H1 (cell line): ENCODE data around the gene ENOX2. TPM values are rescaled to one million over a fixed set of nuclear protein-coding genes. Genes with fewer than 3 reads are reported as not detected.
"Not testable (repeated sequence)": the region's sequence is repeated elsewhere in the genome, so short reads cannot be mapped to it uniquely, and the experiment has no call there.

Experiments
- CTCF ChIA-PET: fragments of 300-600 bp; sonication (Branson Sonifier 250); formaldehyde crosslinking; loops from one replicate; lab custom pipeline; 2021; ENCODE audit not compliant: partially characterized antibody; lab: Charles Lee
- POLR2A ChIA-PET: fragments of 300-600 bp; sonication (Branson Sonifier 250); formaldehyde crosslinking; loops from one replicate; lab custom pipeline; 2021; ENCODE audit warnings: inconsistent platforms; ENCODE audit not compliant: partially characterized antibody; lab: Charles Lee
- DNase-seq, 2 experiments: peaks; one replicate each; pipeline versions ENCODE4 v3.0.0 to v3.0.0-alpha.2; 2010 to 2022; ENCODE audit warnings: low spot score in 2 of 2, low read depth in 1 of 2, mixed read lengths in 1 of 2
- FAIRE-seq: peaks from 2 replicates; lab custom pipeline; 2011; peaks lifted over from hg19 to GRCh38; lab: Jason Lieb, UNC
- H2AFZ ChIP-seq: 2 replicates; pipeline ENCODE4 v1.8.1; 2012; ENCODE audit warnings: low read length, inconsistent platforms
- H2AK5ac ChIP-seq: 2 replicates; pipeline ENCODE4 v1.6.1; 2013; ENCODE audit warnings: low read depth, low read length
- H2BK120ac ChIP-seq: replicated peaks from 2 replicates; pipeline ENCODE3; 2013; ENCODE audit warnings: low read depth, low read length, inconsistent platforms
- H2BK12ac ChIP-seq: 2 replicates; pipeline ENCODE4 v1.6.1; 2013; ENCODE audit warnings: low read depth, low read length
- H2BK15ac ChIP-seq: 2 replicates; pipeline ENCODE4 v1.6.1; 2013; ENCODE audit warnings: low read length
- H2BK20ac ChIP-seq: 2 replicates; pipeline ENCODE4 v1.6.1; 2013; ENCODE audit warnings: low read length
- H2BK5ac ChIP-seq: 2 replicates; pipeline ENCODE4 v1.6.1; 2013; ENCODE audit warnings: low read depth, low read length
- H3K14ac ChIP-seq: 2 replicates; pipeline ENCODE4 v1.6.1; 2013; ENCODE audit warnings: inconsistent platforms; ENCODE audit not compliant: insufficient read length
- H3K18ac ChIP-seq: 2 replicates; pipeline ENCODE4 v1.6.1; 2013; ENCODE audit warnings: low read length; ENCODE audit errors: extremely low read depth
- H3K23ac ChIP-seq: 2 replicates; pipeline ENCODE4 v1.6.1; 2013; ENCODE audit warnings: inconsistent platforms; ENCODE audit not compliant: insufficient read length
- H3K23me2 ChIP-seq: 2 replicates; pipeline ENCODE4 v1.6.1; 2013; ENCODE audit warnings: low read depth, low read length
- H3K27ac ChIP-seq: 2 replicates; pipeline ENCODE4 v1.6.1; 2011; ENCODE audit warnings: low read depth, low read length, inconsistent platforms
- H3K27me3 ChIP-seq, 4 experiments: replicated peaks in 1 of 4; 1 replicate in 1 of 4; 2 replicates in 3 of 4; pipeline versions ENCODE4 v1.6.1 to v1.8.1; 2011 to 2013; ENCODE audit warnings: low read length in 3 of 4, mild to moderate bottlenecking in 3 of 4, inconsistent platforms in 2 of 4, mixed read lengths in 2 of 4, moderate library complexity in 1 of 4; ENCODE audit not compliant: control insufficient read depth in 3 of 4, insufficient read depth in 3 of 4; ENCODE audit errors: extremely low read depth in 1 of 4
- H3K36me3 ChIP-seq, 4 experiments: 2 replicates each; pipeline versions ENCODE4 v1.6.1 to v1.8.1; 2011 to 2013; ENCODE audit warnings: mild to moderate bottlenecking in 4 of 4, low read length in 3 of 4, moderate library complexity in 2 of 4, control low read depth in 1 of 4, inconsistent platforms in 1 of 4; ENCODE audit not compliant: insufficient read depth in 4 of 4, control insufficient read depth in 2 of 4
- H3K4ac ChIP-seq: replicated peaks from 2 replicates; pipeline ENCODE3; 2013; ENCODE audit warnings: low read length, low read depth, mixed read lengths, inconsistent platforms; ENCODE audit not compliant: insufficient read length
- H3K4me1 ChIP-seq, 4 experiments: replicated peaks in 1 of 4; 1 replicate in 1 of 4; 2 replicates in 3 of 4; pipeline versions ENCODE4 v1.6.1 to v1.8.1; 2011 to 2013; ENCODE audit warnings: low read length in 3 of 4, inconsistent platforms in 2 of 4, mixed read lengths in 1 of 4; ENCODE audit not compliant: insufficient read depth in 4 of 4, control insufficient read depth in 3 of 4
- H3K4me2 ChIP-seq, 2 experiments: 2 replicates each; pipeline versions ENCODE4 v1.6.1 to v1.8.1; 2011 to 2013; ENCODE audit warnings: low read depth in 2 of 2, low read length in 2 of 2, control low read depth in 1 of 2, inconsistent platforms in 1 of 2, mild to moderate bottlenecking in 1 of 2; ENCODE audit not compliant: insufficient read depth in 1 of 2
- H3K4me3 ChIP-seq, 4 experiments: fragments of 200-600, 300-600 bp in 1 of 4; sonication (generic), shearing (Covaris generic), sonication (Bioruptor Twin) in 1 of 4; 2 replicates each; pipeline versions ENCODE4 v1.5.1 to v1.8.1; 2011 to 2016; ENCODE audit warnings: low read length in 4 of 4, low read depth in 3 of 4, control low read depth in 2 of 4, inconsistent platforms in 2 of 4, mild to moderate bottlenecking in 2 of 4, mixed read lengths in 1 of 4, moderate library complexity in 1 of 4; ENCODE audit not compliant: insufficient read depth in 2 of 4; ENCODE audit errors: extremely low read depth in 1 of 4
- H3K56ac ChIP-seq: replicated peaks from 2 replicates; pipeline ENCODE3; 2013; ENCODE audit warnings: low read depth, mild to moderate bottlenecking, mixed read lengths, low read length, inconsistent platforms; ENCODE audit not compliant: insufficient read length
- H3K79me1 ChIP-seq: 2 replicates; pipeline ENCODE4 v1.6.1; 2013; ENCODE audit warnings: low read depth, low read length, control low read depth
- H3K79me2 ChIP-seq, 2 experiments: 2 replicates each; pipeline versions ENCODE4 v1.6.1 to v1.8.1; 2012 to 2013; ENCODE audit warnings: low read length in 2 of 2, mild to moderate bottlenecking in 2 of 2, inconsistent platforms in 1 of 2; ENCODE audit not compliant: insufficient read depth in 2 of 2, control insufficient read depth in 1 of 2
- H3K9ac ChIP-seq, 4 experiments: replicated peaks in 1 of 4; 1 replicate in 1 of 4; 2 replicates in 3 of 4; pipeline versions ENCODE4 v1.6.1 to v1.8.1; 2011 to 2013; ENCODE audit warnings: low read depth in 3 of 4, low read length in 3 of 4, control low read depth in 2 of 4, mild to moderate bottlenecking in 2 of 4, moderate library complexity in 2 of 4, inconsistent platforms in 1 of 4; ENCODE audit errors: extremely low read depth in 1 of 4
- H3K9me3 ChIP-seq, 2 experiments: 2 replicates each; pipeline versions ENCODE4 v1.6.1 to v1.8.1; 2012 to 2013; ENCODE audit warnings: mild to moderate bottlenecking in 2 of 2, moderate library complexity in 2 of 2, control low read depth in 1 of 2, inconsistent platforms in 1 of 2, low read depth in 1 of 2, low read length in 1 of 2, mixed read lengths in 1 of 2; ENCODE audit not compliant: insufficient read depth in 2 of 2
- H4K20me1 ChIP-seq, 2 experiments: replicated peaks in 1 of 2; 2 replicates each; pipeline versions ENCODE3 to v1.8.1; 2011 to 2013; ENCODE audit warnings: inconsistent platforms in 2 of 2, low read length in 2 of 2, mild to moderate bottlenecking in 1 of 2; ENCODE audit not compliant: insufficient read depth in 2 of 2, control insufficient read depth in 1 of 2
- H4K5ac ChIP-seq: 2 replicates; pipeline ENCODE4 v1.6.1; 2013; ENCODE audit warnings: low read length, low read depth, mixed read lengths, inconsistent platforms; ENCODE audit not compliant: insufficient read length
- H4K8ac ChIP-seq: 2 replicates; pipeline ENCODE4 v1.8.0; 2013; ENCODE audit warnings: mild to moderate bottlenecking, moderate library complexity, low read length, inconsistent platforms; ENCODE audit not compliant: insufficient read depth; ENCODE audit errors: extremely low read depth
- H4K91ac ChIP-seq: replicated peaks from 2 replicates; pipeline ENCODE3; 2013; ENCODE audit warnings: low read length, mixed read lengths, inconsistent platforms; ENCODE audit not compliant: insufficient read length
- CHD2 ChIP-seq: IDR thresholded peaks from 2 replicates; pipeline ENCODE4 v1.6.1; 2012; ENCODE audit warnings: low read length, improper control_type of control experiment
- WGBS, 2 experiments: shearing (Covaris generic) in 1 of 2; methylation state at CpG; one replicate each; pipeline versions ENCODE4 v1.1.6 to v1.1.7; 2013 to 2015; ENCODE audit warnings: low lambda C conversion rate in 2 of 2, mixed read lengths in 2 of 2, inconsistent platforms in 1 of 2, low coverage in 1 of 2, missing lambda C conversion rate in 1 of 2; ENCODE audit not compliant: insufficient replicate concordance in 2 of 2, insufficient coverage in 1 of 2, insufficient read length in 1 of 2; ENCODE audit errors: extremely low coverage in 1 of 2, missing lambda C conversion rate in 1 of 2; 5-methylcytosine and 5-hydroxymethylcytosine counted together
- polyA plus RNA-seq, 7 experiments: library from polyadenylated mRNA; depleted of rRNA in 3 of 7; stranded (reverse) in 5 of 7; unstranded in 2 of 7; fragments of >200 nt in 5 of 7; fragments of 200-250 nt in 2 of 7; gene quantifications; 1 replicate in 5 of 7; 2 replicates in 1 of 7; 4 replicates in 1 of 7; pipeline versions ENCODE4 v1.2.1 to v1.2.3, GENCODE V29; 2011 to 2013; ENCODE audit warnings: missing spikeins in 2 of 7, mixed read lengths in 2 of 7
- total RNA-seq: library from RNA; stranded (reverse); fragmentation: NEBNext Ultra II Directional; extraction: Animal tissue kit (Norgen Biotek cat#: 25700); gene quantifications from 2 replicates; pipeline ENCODE4 v1.2.1, GENCODE V29; 2021

The ENOX2 gene
- total and polyA plus RNA-seq, 2 of the 8 experiments (the other 6 are each of a cell fraction or from before 2014, with no cell fraction given): 4.5 to 12.3 TPM

- no peaks in the 10 kb centered on the region for H3K23me2 ChIP-seq
- H4K91ac ChIP-seq: no peak overlapping the region
- no peak overlapping the region for H2AK5ac ChIP-seq
- no peaks in the 10 kb centered on the region for H4K20me1 ChIP-seq
- no peak overlapping the region for H3K27ac ChIP-seq
- no peak overlapping the region for H2BK5ac ChIP-seq
- FAIRE-seq: no peak
- peaks cover 0 to 2% (median 0%) of the 10 kb centered on the region in 4 experiments; a peak in 1 of 7 replicates for H3K4me1 ChIP-seq
- H3K79me2 ChIP-seq: no peaks in the 10 kb centered on the region
- H2BK20ac ChIP-seq: no peak overlapping the region
- H2BK15ac ChIP-seq: no peak overlapping the region
- no peak overlapping the region for H2AFZ ChIP-seq
- H3K14ac ChIP-seq: no peak overlapping the region
- H3K4ac ChIP-seq: no peak overlapping the region
- H3K27me3 ChIP-seq: no peaks in the 10 kb centered on the region
- H4K8ac ChIP-seq: no peak overlapping the region
- ChIA-PET POLR2A (no interaction called here), CTCF (no interaction called here)
- H3K56ac ChIP-seq: no peak overlapping the region
- no peaks in the 10 kb centered on the region for H3K9me3 ChIP-seq
- no peak overlapping the region for H3K18ac ChIP-seq
- TF ChIP-seq CHD2: no peak
- TF ChIP-seq, all 59 proteins: peak for 0
- Histone ChIP-seq H3K4me3 (no peak overlapping the region), H2BK12ac (no peak overlapping the region), H3K36me3 (no peaks in the 10 kb centered on the region), H2BK120ac (no peak overlapping the region), H3K9ac (no peak overlapping the region), H3K79me1 (no peaks in the 10 kb centered on the region), H3K4me2 (no peak overlapping the region), H4K5ac (no peak overlapping the region), H3K23ac (no peak overlapping the region)
- no peak for DNase-seq
These were observed 109.0 kb downstream of the ENOX2 start for GRCh38 chrX:130793975-130794374.

- H2BK120ac ChIP-seq, H2BK15ac ChIP-seq, H3K14ac ChIP-seq, H3K27me3 ChIP-seq, H4K91ac ChIP-seq, FAIRE-seq, H2BK12ac ChIP-seq, H3K4me3 ChIP-seq, H3K4me1 ChIP-seq, H2AFZ ChIP-seq, H2AK5ac ChIP-seq, H3K36me3 ChIP-seq, H4K5ac ChIP-seq, H3K56ac ChIP-seq, POLR2A ChIA-PET, H3K4me2 ChIP-seq, H3K79me2 ChIP-seq, H3K9ac ChIP-seq, H2BK5ac ChIP-seq, H4K8ac ChIP-seq, H4K20me1 ChIP-seq, H3K23me2 ChIP-seq, H2BK20ac ChIP-seq, H3K18ac ChIP-seq, H3K23ac ChIP-seq, H3K4ac ChIP-seq, H3K27ac ChIP-seq, H3K9me3 ChIP-seq, H3K79me1 ChIP-seq, DNase-seq: not testable (repeated sequence)
- CTCF ChIA-PET: interaction anchor here (0.6 kb wide), 1 partner anchor 751 kb away, joined by 3 read pairs; no protein-coding TSS in a partner anchor
- 84% methylated on average over 2 of the region's 2 CpGs; no CpG with 5 or more reads in 1 of the 2 experiments for WGBS, 2 experiments
These were observed 111.1 kb downstream of the ENOX2 start for GRCh38 chrX:130791870-130792269.
